CD4-positive, alpha-beta T cell treated with Interleukin-6 at 100 ng/mL for 8 hours (primary cell): ENCODE results near the gene IRS2.
"Not testable (repeated sequence)": the region's sequence is repeated elsewhere in the genome, so short reads cannot be mapped to it uniquely, and the experiment has no call there.

Source experiments
- DNase-seq: peaks from one replicate; pipeline ENCODE4 v3.0.0-alpha.2; 2020; ENCODE audit warnings: mixed read lengths, low spot score

IRS2 gene

GRCh38 chr13:109732470-109733170 is 53.8 kb downstream of the IRS2 start:
- DNase-seq, result not testable (repeated sequence)

DNA sequence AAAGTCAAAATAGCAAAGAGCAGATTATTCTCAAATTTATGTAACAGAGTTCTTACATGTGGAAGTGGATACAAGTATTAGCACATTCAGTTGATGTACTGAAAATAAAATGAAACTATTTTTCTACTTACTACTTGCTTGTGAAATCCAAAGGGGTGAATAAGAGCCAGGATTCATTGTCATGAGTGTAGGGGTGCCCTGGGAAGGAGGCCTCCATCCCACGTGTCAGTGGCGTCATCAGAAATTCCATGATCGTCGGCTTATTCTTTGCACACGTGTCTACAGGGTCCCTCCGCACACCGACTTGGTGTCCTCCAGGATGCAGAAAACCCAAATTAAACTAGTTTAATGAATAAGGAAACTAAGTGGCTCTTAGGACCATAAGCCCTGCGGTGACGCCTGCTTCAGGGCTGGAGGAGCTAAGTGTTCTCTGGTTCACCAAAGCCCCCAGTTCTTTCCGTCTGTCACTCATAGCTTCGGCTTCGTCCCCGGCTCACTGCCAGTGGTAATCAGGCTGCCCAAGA is 55.5 kb downstream of the IRS2 start:
- no peak for DNase-seq

DNA sequence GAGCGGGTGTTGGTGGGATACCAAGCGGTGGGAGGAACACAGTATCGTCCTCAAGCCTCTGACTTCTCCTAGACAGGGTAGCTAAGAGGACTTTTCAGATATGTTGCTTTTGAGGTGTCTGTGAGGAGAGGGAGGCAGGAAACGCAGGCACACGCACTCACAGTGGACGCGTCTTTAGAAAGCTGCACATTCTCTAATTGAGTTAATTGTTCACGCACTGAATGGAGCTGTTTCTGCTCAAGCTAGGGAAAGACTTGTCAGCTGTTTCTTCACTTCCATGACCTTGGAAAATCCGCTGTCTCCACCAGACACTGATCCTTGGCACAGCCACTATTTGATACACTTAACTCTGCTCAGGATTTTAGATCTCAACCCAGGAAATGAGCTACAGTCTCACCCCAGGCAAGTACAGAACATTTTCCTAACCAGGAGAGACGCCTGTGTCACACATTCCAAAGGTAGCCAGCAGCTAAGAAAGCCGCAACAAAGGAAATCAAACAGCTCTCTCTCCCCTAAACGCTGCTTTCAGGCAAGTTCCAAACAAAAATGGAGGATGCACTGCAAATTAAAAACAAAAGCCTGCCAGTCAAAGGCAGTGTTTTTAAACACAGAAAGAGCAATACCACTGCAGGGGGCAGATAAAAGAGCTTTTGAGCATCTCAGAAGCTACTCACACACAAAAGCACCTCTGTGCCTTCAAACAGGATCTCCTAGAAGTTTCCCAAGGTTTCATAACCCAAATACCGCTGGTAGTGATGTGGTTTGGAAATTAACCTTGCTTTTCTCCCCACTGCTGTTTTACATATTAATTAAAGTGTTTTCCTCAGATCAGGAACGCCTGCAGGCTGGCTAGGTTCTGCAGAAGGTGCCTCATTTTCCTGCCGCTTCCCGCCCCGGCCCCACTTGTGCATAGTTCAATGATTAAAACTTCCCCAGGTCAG is 57.3 kb downstream of the IRS2 start:
- no peak for DNase-seq

GRCh38 chr13:109728061-109728460 is 58.3 kb downstream of the IRS2 start:
- DNase-seq, result no peak

GRCh38 chr13:109727251-109727650 is 59.1 kb downstream of the IRS2 start:
- no peak for DNase-seq

- no peak for DNase-seq
Observed at GRCh38 chr13:109725995-109726637, 60.3 kb downstream of the IRS2 start.

DNA sequence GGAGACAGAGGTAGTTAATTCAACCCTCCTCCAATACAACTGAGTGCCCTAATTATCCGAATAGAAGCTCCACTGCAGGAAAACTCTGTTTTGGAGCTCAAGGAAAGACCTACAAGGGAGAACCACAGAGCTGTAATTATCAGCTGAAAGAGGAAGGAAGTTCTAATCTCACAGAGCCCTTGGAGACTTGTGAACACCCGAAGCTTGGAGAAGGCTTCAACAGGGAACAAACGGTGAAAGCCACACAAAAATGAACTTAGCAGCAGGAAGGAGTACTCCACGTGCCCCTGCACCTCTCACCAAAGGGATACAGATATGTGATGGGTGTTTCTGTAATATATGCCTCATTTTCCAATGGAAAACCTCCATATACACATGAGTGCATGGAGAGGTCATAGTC is 61.1 kb downstream of the IRS2 start:
- DNase-seq, result no peak

GRCh38 chr13:109724603-109725002 is 61.8 kb downstream of the IRS2 start:
- DNase-seq, result no peak

GRCh38 chr13:109723046-109723445 is 63.3 kb downstream of the IRS2 start:
- DNase-seq, result no peak

DNA sequence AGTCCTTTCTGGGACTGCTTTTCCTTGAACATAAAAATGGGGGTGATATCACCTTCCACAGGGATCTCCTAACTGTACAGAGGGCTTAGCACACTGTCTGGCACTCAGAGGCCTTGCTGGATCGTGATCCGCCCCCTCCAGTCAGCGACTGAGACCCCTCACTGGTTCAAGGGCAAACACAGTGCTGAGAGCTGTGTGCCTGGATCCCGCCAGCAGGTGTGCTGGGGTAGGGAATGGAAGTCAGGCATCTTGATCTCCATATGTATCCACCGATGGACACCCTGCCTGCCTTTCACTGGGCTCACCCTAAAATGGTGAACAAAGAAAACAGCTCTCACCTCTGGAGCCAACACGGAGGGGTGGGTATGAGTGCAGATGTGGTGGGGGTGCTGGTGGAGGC is 64.3 kb downstream of the IRS2 start:
- no peak for DNase-seq

GRCh38 chr13:109720758-109721184 is 65.6 kb downstream of the IRS2 start:
- DNase-seq, result no peak

- no peak for DNase-seq
Observed at GRCh38 chr13:109719962-109720646, 66.3 kb downstream of the IRS2 start.

GRCh38 chr13:109718726-109719125 is 67.7 kb downstream of the IRS2 start:
- DNase-seq, result no peak

GRCh38 chr13:109717686-109718085 is 68.7 kb downstream of the IRS2 start:
- DNase-seq, result no peak

DNA sequence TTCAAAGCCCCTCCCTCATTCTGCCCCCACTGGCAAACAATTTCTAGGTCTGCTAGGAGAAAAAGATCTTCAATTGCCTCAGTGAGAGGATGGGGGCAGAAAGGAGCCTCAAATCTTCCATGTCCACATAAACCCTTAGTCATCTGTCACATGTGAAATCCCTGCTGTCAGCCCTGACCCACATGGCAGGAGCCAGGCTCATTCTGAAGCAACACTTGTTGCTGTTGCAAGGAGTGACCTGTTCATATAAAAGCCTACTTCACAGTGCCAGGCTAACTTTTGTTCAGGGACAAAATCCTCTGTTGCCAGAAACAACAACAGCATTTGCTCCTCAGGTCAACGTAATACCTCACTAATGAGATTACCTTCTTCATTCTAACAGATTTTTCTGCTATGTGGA is 70.5 kb downstream of the IRS2 start:
- no peak for DNase-seq

DNA sequence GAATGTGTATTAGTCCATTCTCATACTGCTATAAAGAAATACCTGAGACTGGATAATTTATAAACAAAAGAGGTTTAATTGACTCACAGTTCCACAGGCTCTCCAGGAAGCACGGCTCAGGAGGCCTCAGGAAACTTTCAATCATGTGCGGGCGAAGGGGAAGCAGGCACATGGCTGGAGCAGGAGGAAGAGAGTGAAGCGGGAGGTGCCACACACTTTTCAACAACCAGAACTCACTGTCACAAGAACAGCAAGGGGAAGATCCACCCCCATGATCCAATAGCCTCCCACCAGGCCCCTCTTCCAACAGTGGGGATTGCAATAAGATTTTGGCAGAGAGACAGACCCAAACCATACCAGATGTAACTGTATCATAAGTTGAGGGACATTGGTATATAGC is 72.7 kb downstream of the IRS2 start:
- DNase-seq, result no peak

GRCh38 chr13:109712124-109712722 is 74.2 kb downstream of the IRS2 start:
- no peak for DNase-seq

- no peak for DNase-seq
Observed at GRCh38 chr13:109707742-109708617, 78.4 kb downstream of the IRS2 start.

DNA sequence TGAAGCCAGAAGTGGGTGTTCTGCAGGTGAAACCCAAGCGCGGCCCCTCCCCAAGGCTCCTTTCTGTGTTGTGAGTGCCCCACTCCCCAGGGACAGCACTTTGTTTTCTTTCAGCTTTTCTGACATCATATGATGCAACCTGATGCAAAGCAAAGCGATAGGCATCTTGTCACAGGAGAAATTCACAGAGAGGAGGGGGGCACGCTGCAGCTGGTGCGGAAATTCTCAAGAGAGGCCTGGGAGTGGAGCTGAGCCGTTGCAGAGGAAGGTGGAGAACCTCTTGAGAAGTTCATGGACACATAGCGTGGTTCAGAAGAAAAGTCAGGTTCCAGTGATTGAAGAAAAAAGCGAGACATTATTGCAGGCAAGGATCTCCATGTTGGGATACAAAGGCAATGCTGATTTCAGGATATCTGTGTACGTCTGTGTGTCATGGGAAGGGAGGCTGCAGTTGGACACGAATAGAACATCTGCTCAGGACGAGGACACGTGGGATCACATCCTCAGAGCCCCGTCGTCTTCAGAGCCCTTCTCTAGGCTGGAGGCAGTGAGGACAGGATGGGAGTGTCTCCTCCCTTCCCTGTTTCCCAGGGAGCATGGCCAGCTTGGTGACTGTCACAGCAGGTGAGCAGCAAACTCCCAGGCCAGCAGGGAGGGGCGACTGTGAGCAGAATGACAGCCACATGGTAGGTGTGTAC is 79.2 kb downstream of the IRS2 start:
- DNase-seq, result no peak
